ENCODE data around the gene ACTN4.

DNA sequence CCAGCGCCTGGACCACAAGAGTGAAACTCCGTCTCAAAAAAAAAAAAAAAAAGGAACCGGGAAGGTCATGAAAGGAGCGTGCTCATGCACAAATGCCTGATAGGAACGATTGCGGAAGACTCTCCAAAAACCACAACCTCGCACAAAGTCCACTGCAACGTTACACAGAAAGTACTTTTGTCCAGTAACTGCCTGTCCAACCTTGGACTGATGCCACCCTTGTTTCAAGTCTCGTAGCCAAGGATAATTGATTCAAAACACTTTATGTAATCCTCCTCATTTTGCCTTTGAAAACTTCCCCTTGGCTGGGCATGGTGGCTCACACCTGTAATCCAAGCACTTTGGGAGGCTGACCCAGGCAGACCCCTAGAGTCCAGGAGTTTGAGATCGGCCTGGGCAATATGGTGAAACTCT, 112.1 kb downstream of the ACTN4 start:
- no peak for TF ChIP-seq POLR2A (IDR thresholded peaks at IDR 0.05; ENCODE audit: low read depth, low read length)
- no peak for TF ChIP-seq POLR2AphosphoS5 (IDR thresholded peaks at IDR 0.05; ENCODE audit: low read depth, low read length)
- no peak for TF ChIP-seq TAF1 (IDR thresholded peaks at IDR 0.05; ENCODE audit: borderline replicate concordance, low read depth, low read length)

Data from GM12892 (cell line).